ENCODE results near the gene RPS6KB2.

Gene RPS6KB2

DNA sequence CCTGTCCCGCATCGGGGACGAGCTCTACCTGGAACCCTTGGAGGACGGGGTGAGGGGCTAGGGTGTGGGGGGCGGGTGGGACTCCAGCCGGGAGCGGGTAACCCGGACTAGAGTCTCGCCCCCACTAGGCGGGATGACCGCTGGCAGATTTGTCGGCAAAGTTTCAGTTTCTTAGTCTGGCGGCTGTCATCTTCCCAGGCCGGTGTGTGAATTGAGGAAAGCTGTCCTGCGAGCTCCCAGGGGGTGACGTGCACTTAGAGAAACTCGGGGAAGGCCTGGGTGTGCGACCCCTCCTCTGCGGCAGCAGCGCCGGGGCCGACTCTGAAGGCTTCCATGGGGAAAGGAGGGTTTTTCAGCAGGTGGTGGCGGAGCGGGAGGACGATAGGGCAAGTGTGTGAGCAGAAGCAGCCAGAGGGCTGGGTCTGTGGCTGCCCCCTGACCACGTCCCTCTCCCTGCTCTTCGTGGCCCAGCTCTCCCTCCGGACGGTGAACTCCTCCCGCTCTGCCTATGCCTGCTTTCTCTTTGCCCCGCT is 36.0 kb upstream of the RPS6KB2 start:
- DNase-seq (ENCODE audit: extremely low read depth, low read depth) = no peak
- H3K4me3 ChIP-seq (replicated peaks; ENCODE audit: low read depth, low read length) = peak overlapping the region; percentile 88
- TF ChIP-seq CTCF (IDR thresholded peaks at IDR 0.05; ENCODE audit: low read depth, low read length, missing control alignments) = no peak

DNA sequence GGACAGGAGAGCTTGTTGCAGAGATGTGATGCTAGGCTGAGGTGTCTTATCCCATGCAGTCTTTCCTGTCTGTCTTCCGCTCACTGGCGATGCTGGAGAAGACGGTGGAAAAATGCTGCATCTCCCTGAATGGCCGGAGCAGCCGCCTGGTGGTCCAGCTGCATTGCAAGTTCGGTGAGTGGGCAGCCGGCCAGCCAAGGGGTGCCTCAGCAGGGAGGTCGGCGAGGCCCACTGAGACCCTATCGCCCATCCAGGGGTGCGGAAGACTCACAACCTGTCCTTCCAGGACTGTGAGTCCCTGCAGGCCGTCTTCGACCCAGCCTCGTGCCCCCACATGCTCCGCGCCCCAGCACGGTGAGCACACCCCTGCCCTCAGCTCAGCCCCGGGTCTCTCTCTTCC is 34.9 kb upstream of the RPS6KB2 start:
- no peak overlapping the region for H3K4me3 ChIP-seq (replicated peaks; ENCODE audit: low read depth, low read length)
- TF ChIP-seq CTCF (IDR thresholded peaks at IDR 0.05; ENCODE audit: low read depth, low read length, missing control alignments) = no peak

DNA sequence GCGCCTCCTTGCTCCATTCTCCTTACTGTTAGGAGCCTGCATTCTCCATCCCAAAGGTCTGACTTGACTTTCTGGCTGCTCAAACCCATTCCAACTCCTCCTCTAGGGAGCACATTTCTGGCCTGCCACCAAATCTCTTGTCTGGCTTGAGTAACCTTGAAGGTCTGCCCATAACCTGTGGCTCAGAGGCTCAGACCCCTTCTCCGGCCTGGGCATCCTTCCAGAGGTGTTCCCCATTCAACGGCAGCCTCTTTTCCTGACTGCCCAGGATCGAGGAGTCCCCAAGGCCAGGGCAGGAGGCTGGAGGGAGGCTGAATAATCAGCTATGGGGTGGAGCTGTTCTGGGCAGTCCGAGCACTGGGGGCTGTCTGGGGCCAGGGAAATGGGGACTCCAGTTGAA is 34.3 kb upstream of the RPS6KB2 start:
- no peak overlapping the region for H3K4me3 ChIP-seq (replicated peaks; ENCODE audit: low read depth, low read length)
- no peak for DNase-seq (ENCODE audit: extremely low read depth, low read depth)
- no peak for TF ChIP-seq CTCF (IDR thresholded peaks at IDR 0.05; ENCODE audit: low read depth, low read length, missing control alignments)

More for the DNA sequence above, 34.9 kb upstream of the RPS6KB2 start:
- no peak for DNase-seq (ENCODE audit: extremely low read depth, low read depth)

DNA sequence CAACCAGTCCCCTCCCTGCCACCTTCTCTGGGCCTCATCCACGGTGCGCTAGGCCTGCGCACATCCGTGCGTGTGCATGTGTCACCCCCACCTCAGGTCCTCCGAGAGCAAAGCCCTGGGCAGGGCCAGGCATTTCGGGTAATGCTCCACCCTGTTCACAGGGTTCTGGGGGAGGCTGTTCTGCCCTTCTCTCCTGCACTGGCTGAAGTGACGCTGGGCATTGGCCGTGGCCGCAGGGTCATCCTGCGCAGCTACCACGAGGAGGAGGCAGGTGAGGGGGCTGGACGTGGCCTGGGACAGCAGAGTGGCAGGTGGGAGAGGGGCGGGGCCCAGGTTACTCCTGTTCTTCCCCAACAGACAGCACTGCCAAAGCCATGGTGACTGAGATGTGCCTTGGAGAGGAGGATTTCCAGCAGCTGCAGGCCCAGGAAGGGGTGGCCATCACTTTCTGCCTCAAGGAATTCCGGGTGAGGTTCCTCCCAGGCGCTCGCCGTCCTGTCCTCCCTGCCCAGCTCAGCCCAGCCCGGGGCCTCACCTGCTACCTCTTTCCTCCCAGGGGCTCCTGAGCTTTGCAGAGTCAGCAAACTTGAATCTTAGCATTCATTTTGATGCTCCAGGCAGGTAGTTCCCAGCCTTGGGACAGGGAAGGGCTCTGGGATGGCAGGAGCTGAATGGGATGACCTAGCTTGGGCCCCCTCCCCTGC is 32.6 kb upstream of the RPS6KB2 start:
- TF ChIP-seq CTCF (IDR thresholded peaks at IDR 0.05; ENCODE audit: low read depth, low read length, missing control alignments) = no peak
- no peak for DNase-seq (ENCODE audit: extremely low read depth, low read depth)
- H3K4me3 ChIP-seq (replicated peaks; ENCODE audit: low read depth, low read length) = no peak overlapping the region

DNA sequence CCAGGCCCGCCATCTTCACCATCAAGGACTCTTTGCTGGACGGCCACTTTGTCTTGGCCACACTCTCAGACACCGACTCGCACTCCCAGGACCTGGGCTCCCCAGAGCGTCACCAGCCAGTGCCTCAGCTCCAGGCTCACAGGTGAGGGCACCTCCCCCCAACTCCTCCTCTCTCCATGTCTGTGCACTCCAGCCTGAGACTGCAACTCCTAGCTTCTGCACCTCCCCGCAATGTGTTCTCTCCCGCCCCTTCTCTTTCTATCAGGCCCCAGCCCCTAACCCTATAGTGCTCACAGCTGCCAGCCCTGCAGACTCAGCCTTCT is 32.1 kb upstream of the RPS6KB2 start:
- no peak for DNase-seq (ENCODE audit: extremely low read depth, low read depth)
- TF ChIP-seq CTCF (IDR thresholded peaks at IDR 0.05; ENCODE audit: low read depth, low read length, missing control alignments) = no peak
- no peak overlapping the region for H3K4me3 ChIP-seq (replicated peaks; ENCODE audit: low read depth, low read length)

DNA sequence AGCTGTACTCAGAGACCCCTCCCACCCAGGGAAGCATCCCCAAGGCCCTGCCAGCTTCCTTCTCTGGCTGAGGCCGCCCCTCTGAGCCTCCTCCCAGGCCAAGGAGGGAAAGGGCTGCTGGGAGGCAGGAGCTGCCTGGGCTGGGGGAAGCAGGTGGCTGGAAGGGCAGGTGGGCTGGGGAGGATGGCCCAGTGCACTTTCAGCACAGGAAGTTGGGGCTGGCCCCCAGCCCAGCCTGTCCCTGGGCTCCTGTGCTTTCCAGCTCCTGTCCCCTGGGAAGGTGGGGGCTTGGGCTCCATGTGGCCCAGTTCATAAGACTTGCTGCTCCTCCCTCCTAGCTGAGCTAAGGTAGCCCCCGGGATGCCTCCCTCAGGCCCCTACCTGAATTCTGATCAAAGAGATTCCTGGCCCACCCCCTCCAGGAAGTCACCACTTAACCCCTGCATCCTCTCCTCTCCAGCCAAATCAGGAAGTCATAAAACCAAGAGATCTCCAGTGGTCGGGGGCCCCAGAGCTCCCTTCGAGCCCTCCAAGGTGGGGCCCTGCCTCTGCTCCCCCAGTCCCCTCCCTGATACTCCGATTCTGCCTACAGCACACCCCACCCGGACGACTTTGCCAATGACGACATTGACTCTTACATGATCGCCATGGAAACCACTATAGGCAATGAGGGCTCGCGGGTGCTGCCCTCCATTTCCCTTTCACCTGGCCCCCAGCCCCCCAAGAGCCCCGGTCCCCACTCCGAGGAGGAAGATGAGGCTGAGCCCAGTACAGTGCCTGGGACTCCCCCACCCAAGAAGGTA is 31.5 kb upstream of the RPS6KB2 start:
- TF ChIP-seq CTCF (IDR thresholded peaks at IDR 0.05; ENCODE audit: low read depth, low read length, missing control alignments) = no peak
- H3K4me3 ChIP-seq (replicated peaks; ENCODE audit: low read depth, low read length) = no peak overlapping the region
- DNase-seq (ENCODE audit: extremely low read depth, low read depth) = no peak
